Measurements from ENCODE around the gene SERPINB7. TPM values are rescaled to one million over a fixed set of nuclear protein-coding genes. Genes with fewer than 3 reads are reported as not detected.

The SERPINB7 gene
- polyA plus RNA-seq, 1 experiment, result 28.1 TPM

DNA sequence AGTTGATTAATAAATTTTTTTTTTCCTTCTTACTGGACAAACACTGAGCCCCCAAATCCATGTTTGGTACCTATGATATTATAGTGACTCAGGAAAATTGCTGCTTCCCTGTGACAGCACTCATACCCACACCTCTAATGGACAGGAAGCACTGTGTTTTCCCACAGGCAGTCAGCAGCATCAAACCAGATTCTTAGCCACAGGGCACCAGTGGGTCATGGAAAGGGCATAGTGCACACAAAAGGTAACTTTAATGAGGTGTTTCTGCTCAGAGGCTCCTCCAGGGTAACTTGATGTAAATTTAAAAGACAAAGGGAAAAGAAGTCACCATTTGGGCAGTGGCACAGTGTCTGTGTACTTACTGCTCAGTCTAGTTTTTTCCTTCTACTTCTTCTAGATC is 38.3 kb upstream of the SERPINB7 start:
- no peak overlapping the region for H3K4me3 ChIP-seq (ENCODE audit: low read depth, low read length)
- no peak overlapping the region for H3K27ac ChIP-seq (ENCODE audit: low read depth, low read length)
- ChIA-PET POLR2A (no interaction called here), CTCF (no interaction called here)
- H3K9me3 ChIP-seq (ENCODE audit: control insufficient read depth, insufficient read depth, low read length), result no peaks in the 10 kb centered on the region
- no peaks in the 10 kb centered on the region for H3K27me3 ChIP-seq (ENCODE audit: control insufficient read depth, insufficient read depth, low read length)
- DNase-seq (ENCODE audit: low read depth, low spot score), result no peak
- TF ChIP-seq, protein P1, sequence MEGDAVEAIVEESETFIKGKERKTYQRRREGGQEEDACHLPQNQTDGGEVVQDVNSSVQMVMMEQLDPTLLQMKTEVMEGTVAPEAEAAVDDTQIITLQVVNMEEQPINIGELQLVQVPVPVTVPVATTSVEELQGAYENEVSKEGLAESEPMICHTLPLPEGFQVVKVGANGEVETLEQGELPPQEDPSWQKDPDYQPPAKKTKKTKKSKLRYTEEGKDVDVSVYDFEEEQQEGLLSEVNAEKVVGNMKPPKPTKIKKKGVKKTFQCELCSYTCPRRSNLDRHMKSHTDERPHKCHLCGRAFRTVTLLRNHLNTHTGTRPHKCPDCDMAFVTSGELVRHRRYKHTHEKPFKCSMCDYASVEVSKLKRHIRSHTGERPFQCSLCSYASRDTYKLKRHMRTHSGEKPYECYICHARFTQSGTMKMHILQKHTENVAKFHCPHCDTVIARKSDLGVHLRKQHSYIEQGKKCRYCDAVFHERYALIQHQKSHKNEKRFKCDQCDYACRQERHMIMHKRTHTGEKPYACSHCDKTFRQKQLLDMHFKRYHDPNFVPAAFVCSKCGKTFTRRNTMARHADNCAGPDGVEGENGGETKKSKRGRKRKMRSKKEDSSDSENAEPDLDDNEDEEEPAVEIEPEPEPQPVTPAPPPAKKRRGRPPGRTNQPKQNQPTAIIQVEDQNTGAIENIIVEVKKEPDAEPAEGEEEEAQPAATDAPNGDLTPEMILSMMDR (IDR thresholded peaks at IDR 0.05; ENCODE audit: low read depth, low read length), result no peak

DNA sequence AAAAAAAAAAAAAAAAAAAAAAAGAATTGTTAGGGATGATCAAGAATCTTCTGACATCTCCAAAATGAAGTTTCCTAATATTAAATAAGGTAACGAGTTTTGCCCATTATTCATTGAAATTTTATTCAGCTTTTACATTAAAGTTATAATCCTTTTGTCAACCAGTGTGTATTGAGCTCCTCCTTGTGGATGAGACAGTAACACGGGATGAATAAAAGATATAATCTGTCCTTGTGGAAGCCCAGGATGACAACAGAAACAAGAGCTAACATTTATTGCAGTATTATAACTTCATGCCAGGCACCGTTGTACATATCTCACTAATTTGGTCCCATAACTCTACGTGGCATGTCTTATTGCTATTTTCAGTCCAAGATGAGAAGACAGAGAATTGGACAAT is 33.4 kb upstream of the SERPINB7 start:
- TF ChIP-seq, protein P1 (IDR thresholded peaks at IDR 0.05; ENCODE audit: low read depth, low read length), result peak; percentile 69
- no peak overlapping the region for H3K4me3 ChIP-seq (ENCODE audit: low read depth, low read length)
- CTCF ChIA-PET, result interaction anchor here (0.5 to 5.2 kb wide), 52 partner anchors 10 to 724 kb away, joined by 3 to 246 read pairs (median 5); no protein-coding TSS in a partner anchor
- POLR2A ChIA-PET, result interaction anchor here (0.7 kb wide), 2 partner anchors 227 to 1159 kb away, joined by 5 to 6 read pairs; no protein-coding TSS in a partner anchor
- no peak overlapping the region for H3K27ac ChIP-seq (ENCODE audit: low read depth, low read length)
- no peaks in the 10 kb centered on the region for H3K27me3 ChIP-seq (ENCODE audit: control insufficient read depth, insufficient read depth, low read length)
- H3K9me3 ChIP-seq (ENCODE audit: control insufficient read depth, insufficient read depth, low read length), result no peaks in the 10 kb centered on the region
- no peak for DNase-seq (ENCODE audit: low read depth, low spot score)

DNA sequence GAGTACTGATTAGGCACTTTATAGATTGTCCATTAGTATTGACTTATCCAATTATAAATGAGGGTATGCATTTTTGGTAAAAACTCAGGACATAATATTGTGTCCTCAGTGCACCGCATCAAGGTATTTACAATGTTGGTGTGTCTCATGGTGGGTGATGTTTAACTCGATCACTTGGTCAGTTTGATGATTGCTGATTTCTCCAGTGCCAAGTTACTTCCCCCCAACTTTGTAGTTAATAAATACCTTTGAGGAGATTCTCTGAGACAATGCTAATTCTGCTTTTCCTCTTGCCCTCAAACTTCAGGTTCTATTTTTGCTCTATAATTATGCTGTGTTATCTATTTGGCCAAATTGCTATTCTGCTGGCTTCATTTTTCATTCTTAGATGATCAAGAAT is 28.2 kb upstream of the SERPINB7 start:
- Histone ChIP-seq H3K9me3 (ENCODE audit: control insufficient read depth, insufficient read depth, low read length) (no peaks in the 10 kb centered on the region), H3K4me3 (ENCODE audit: low read depth, low read length) (no peak overlapping the region), H3K27me3 (ENCODE audit: control insufficient read depth, insufficient read depth, low read length) (no peaks in the 10 kb centered on the region), H3K27ac (ENCODE audit: low read depth, low read length) (no peak overlapping the region)
- POLR2A ChIA-PET, result no interaction called here
- TF ChIP-seq, protein P1 (IDR thresholded peaks at IDR 0.05; ENCODE audit: low read depth, low read length), result no peak
- CTCF ChIA-PET, result no interaction called here
- DNase-seq (ENCODE audit: low read depth, low spot score), result no peak

DNA sequence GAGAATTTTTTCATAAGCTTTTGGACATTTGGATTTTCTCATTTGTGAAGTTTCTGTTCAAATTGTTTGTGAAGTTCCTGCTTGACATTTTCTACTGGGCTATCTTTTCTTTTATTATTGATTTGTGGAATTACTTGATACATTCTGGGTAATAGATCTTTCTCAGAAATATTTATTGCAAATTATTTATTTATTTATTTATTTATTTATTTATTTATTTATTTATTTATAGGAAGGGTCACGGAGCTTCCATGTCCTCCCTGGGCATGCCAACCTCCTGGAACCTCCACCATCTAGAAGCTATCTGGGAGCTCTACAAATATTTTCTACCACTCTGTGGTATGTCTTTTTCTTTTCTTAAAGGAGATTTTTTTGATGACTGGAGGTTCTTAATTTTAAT is 25.7 kb upstream of the SERPINB7 start:
- no peak for DNase-seq (ENCODE audit: low read depth, low spot score)
- Histone ChIP-seq H3K9me3 (ENCODE audit: control insufficient read depth, insufficient read depth, low read length) (no peaks in the 10 kb centered on the region), H3K27ac (ENCODE audit: low read depth, low read length) (no peak overlapping the region), H3K27me3 (ENCODE audit: control insufficient read depth, insufficient read depth, low read length) (no peaks in the 10 kb centered on the region), H3K4me3 (ENCODE audit: low read depth, low read length) (no peak overlapping the region)
- ChIA-PET POLR2A (no interaction called here), CTCF (no interaction called here)
- TF ChIP-seq, protein P1 (IDR thresholded peaks at IDR 0.05; ENCODE audit: low read depth, low read length), result no peak

DNA sequence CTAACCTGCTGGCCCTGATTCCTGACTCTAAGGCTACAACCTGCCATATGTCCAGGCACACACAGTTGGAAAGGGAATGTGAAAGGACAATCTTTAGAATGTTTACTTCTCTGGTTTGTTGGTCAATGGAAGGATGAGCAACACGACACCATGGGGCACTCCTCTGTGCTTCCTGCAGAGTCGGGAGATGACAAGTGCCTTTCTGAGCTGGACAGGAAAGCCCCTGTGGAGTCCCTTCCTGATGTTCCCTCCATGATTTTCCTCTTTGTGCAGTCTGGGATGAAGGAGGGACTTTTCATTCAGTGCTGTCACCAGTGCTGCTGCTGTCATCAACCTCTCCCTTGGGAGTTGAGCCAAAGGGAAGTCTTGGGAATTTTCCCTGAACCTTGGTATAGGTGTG is 22.6 kb upstream of the SERPINB7 start:
- Histone ChIP-seq H3K9me3 (ENCODE audit: control insufficient read depth, insufficient read depth, low read length) (no peaks in the 10 kb centered on the region), H3K27ac (ENCODE audit: low read depth, low read length) (no peak overlapping the region), H3K27me3 (ENCODE audit: control insufficient read depth, insufficient read depth, low read length) (no peaks in the 10 kb centered on the region), H3K4me3 (ENCODE audit: low read depth, low read length) (no peak overlapping the region)
- ChIA-PET CTCF (interaction anchor here (0.8 to 2.3 kb wide), 3 partner anchors 11 to 234 kb away, joined by 3 to 11 read pairs (median 3); no protein-coding TSS in a partner anchor), POLR2A (no interaction called here)
- no peak for DNase-seq (ENCODE audit: low read depth, low spot score)
- TF ChIP-seq, protein P1 (IDR thresholded peaks at IDR 0.05; ENCODE audit: low read depth, low read length), result no peak

Measured in AG04450 (cell line).